GM21717 (cell line): ENCODE data around the gene HSP90AB1.
"Not testable (repeated sequence)": the region's sequence is repeated elsewhere in the genome, so short reads cannot be mapped to it uniquely, and the experiment has no call there.

ENCODE experiments used
- ATAC-seq: cut with Tn5 transposase; IDR thresholded peaks from one replicate; pipeline ENCODE4 v1.9.1; 2021; ENCODE audit warnings: mild to moderate bottlenecking, moderate library complexity; ENCODE audit not compliant: unreplicated experiment

The HSP90AB1 gene

GRCh38 chr6:44222486-44223318 is 24.2 kb upstream of the HSP90AB1 start:
- ATAC-seq = no peak

- ATAC-seq = peak; percentile 38
Measured at GRCh38 chr6:44223319-44224028, 23.4 kb upstream of the HSP90AB1 start, which contains the start of gene SLC29A1. TSS of gene SLC29A1 (plus strand) at chr6:44223595. CDS start at chr6:44227314, 3,719 bp downstream.

GRCh38 chr6:44224029-44224964 is 22.6 kb upstream of the HSP90AB1 start:
- no peak for ATAC-seq

- no peak for ATAC-seq
Measured at GRCh38 chr6:44224965-44225305, 22.0 kb upstream of the HSP90AB1 start.

- ATAC-seq = no peak
Measured at GRCh38 chr6:44225579-44226325, 21.1 kb upstream of the HSP90AB1 start.

- ATAC-seq = no peak
Measured at GRCh38 chr6:44226368-44227147, 20.3 kb upstream of the HSP90AB1 start.

- no peak for ATAC-seq
Measured at GRCh38 chr6:44227148-44227793, 19.6 kb upstream of the HSP90AB1 start.

- no peak for ATAC-seq
Measured at GRCh38 chr6:44228031-44228430, 18.9 kb upstream of the HSP90AB1 start.

- ATAC-seq = no peak
Measured at GRCh38 chr6:44228433-44228832, 18.5 kb upstream of the HSP90AB1 start.

GRCh38 chr6:44228836-44229235 is 18.1 kb upstream of the HSP90AB1 start:
- no peak for ATAC-seq

- ATAC-seq = no peak
Measured at GRCh38 chr6:44229376-44230033, 17.4 kb upstream of the HSP90AB1 start.

- ATAC-seq = no peak
Measured at GRCh38 chr6:44230034-44230675, 16.7 kb upstream of the HSP90AB1 start.

GRCh38 chr6:44231426-44231825 is 15.5 kb upstream of the HSP90AB1 start:
- ATAC-seq = not testable (repeated sequence)

- no peak for ATAC-seq
Measured at GRCh38 chr6:44232676-44233566, 14.0 kb upstream of the HSP90AB1 start.

GRCh38 chr6:44233567-44234100 is 13.3 kb upstream of the HSP90AB1 start:
- ATAC-seq = no peak

- no peak for ATAC-seq
Measured at GRCh38 chr6:44234101-44235025, 12.5 kb upstream of the HSP90AB1 start.
